SH-SY5Y (cell line): ENCODE measurements around the gene PTGER2.

Experiments used
- GATA2 ChIP-seq: IDR thresholded peaks from 2 replicates; pipeline ENCODE4 v1.6.1; 2011; ENCODE audit warnings: mild to moderate bottlenecking, low read depth, low read length
- GATA3 ChIP-seq: IDR thresholded peaks from 2 replicates; pipeline ENCODE4 v1.6.1; 2011; ENCODE audit warnings: low read depth, mild to moderate bottlenecking, low read length, moderate library complexity

GRCh38 chr14:52298795-52299194, 15.3 kb upstream of the PTGER2 start:
- TF ChIP-seq GATA3 (no peak), GATA2 (no peak)
